Measurements from ENCODE around the gene TMEM63C. TPM values are rescaled to one million over a fixed set of nuclear protein-coding genes. Genes with fewer than 3 reads are reported as not detected.

Gene TMEM63C
- polyA plus RNA-seq, 1 donor from 2014 or later = 11.1 TPM

GRCh38 chr14:77155083-77155482 lies 26.5 kb upstream of the TMEM63C start:
- Histone ChIP-seq H3K36me3 (ENCODE audit: insufficient read depth, low read length) (no peaks in the 10 kb centered on the region), H3K27me3 (ENCODE audit: insufficient read depth, low read depth, low read length) (no peaks in the 10 kb centered on the region), H3K4me3 (ENCODE audit: low read length) (peak overlapping the region; percentile 42), H3K79me2 (replicated peaks; ENCODE audit: insufficient read depth, low read length) (no peaks in the 10 kb centered on the region), H3K4me2 (ENCODE audit: low read length) (no peak overlapping the region), H3F3A (ENCODE audit: insufficient read depth, low read length, poor library complexity, severe bottlenecking) (no peaks in the 10 kb centered on the region), H3K9me2 (ENCODE audit: insufficient read depth, low read length) (no peaks in the 10 kb centered on the region), H3K9me3 (ENCODE audit: low read length) (no peaks in the 10 kb centered on the region), H4K20me1 (ENCODE audit: insufficient read depth) (no peaks in the 10 kb centered on the region), H3K9ac (ENCODE audit: low read length) (peak overlapping the region; percentile 56), H3K27ac (ENCODE audit: low read length) (peak overlapping the region; percentile 88), H2AFZ (ENCODE audit: low read depth, low read length) (peak overlapping the region; percentile 34)
- TF ChIP-seq EP300 (conservative IDR thresholded peaks at IDR 0.05; ENCODE audit: poor library complexity, severe bottlenecking) (no peak), POLR2AphosphoS5 (IDR thresholded peaks at IDR 0.05) (no peak), EZH2 (IDR thresholded peaks at IDR 0.05; ENCODE audit: borderline replicate concordance, insufficient read depth, low read length, poor library complexity, severe bottlenecking) (no peak), SMC3 (conservative IDR thresholded peaks at IDR 0.05; ENCODE audit: poor library complexity) (no peak), MXI1 (conservative IDR thresholded peaks at IDR 0.05; ENCODE audit: poor library complexity, severe bottlenecking) (no peak), TAF1 (IDR thresholded peaks at IDR 0.05; ENCODE audit: low read depth) (no peak), CTCF (IDR thresholded peaks at IDR 0.05; ENCODE audit: poor library complexity, severe bottlenecking) (no peak), RAD21 (conservative IDR thresholded peaks at IDR 0.05) (no peak)
- TF ChIP-seq, protein P1, sequence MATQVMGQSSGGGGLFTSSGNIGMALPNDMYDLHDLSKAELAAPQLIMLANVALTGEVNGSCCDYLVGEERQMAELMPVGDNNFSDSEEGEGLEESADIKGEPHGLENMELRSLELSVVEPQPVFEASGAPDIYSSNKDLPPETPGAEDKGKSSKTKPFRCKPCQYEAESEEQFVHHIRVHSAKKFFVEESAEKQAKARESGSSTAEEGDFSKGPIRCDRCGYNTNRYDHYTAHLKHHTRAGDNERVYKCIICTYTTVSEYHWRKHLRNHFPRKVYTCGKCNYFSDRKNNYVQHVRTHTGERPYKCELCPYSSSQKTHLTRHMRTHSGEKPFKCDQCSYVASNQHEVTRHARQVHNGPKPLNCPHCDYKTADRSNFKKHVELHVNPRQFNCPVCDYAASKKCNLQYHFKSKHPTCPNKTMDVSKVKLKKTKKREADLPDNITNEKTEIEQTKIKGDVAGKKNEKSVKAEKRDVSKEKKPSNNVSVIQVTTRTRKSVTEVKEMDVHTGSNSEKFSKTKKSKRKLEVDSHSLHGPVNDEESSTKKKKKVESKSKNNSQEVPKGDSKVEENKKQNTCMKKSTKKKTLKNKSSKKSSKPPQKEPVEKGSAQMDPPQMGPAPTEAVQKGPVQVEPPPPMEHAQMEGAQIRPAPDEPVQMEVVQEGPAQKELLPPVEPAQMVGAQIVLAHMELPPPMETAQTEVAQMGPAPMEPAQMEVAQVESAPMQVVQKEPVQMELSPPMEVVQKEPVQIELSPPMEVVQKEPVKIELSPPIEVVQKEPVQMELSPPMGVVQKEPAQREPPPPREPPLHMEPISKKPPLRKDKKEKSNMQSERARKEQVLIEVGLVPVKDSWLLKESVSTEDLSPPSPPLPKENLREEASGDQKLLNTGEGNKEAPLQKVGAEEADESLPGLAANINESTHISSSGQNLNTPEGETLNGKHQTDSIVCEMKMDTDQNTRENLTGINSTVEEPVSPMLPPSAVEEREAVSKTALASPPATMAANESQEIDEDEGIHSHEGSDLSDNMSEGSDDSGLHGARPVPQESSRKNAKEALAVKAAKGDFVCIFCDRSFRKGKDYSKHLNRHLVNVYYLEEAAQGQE (IDR thresholded peaks at IDR 0.05; ENCODE audit: borderline replicate concordance) = no peak

DNA sequence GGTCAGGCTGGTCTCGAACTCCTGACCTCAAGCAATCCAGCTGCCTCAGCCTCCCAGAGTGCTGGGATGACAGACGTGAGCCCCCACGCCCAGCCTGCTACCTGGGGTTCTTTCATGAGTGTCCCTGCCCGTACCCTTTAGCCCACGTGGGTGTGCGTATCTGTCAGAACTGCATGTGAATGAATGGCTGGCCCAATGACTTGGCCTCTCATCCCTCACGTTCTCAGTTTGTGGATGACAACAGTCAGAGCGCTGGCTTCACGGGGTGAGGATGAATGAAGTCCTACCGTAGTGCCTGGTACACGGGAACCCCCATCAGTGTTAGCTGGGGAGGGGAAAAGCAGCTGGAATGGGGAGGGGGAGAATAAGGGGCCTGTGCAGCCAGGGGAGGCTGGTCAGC lies 23.9 kb upstream of the TMEM63C start:
- H2AFZ ChIP-seq (ENCODE audit: low read depth, low read length) = peak overlapping the region; percentile 85
- no peaks in the 10 kb centered on the region for H4K20me1 ChIP-seq (ENCODE audit: insufficient read depth)
- H3K9ac ChIP-seq (ENCODE audit: low read length) = peak overlapping the region; percentile 81
- H3K4me3 ChIP-seq (ENCODE audit: low read length) = peak overlapping the region; percentile 47
- H3K4me2 ChIP-seq (ENCODE audit: low read length) = no peak overlapping the region
- no peaks in the 10 kb centered on the region for H3K36me3 ChIP-seq (ENCODE audit: insufficient read depth, low read length)
- H3K79me2 ChIP-seq (replicated peaks; ENCODE audit: insufficient read depth, low read length) = no peaks in the 10 kb centered on the region
- H3K27me3 ChIP-seq (ENCODE audit: insufficient read depth, low read depth, low read length) = no peaks in the 10 kb centered on the region
- no peaks in the 10 kb centered on the region for H3K9me2 ChIP-seq (ENCODE audit: insufficient read depth, low read length)
- TF ChIP-seq EP300 (conservative IDR thresholded peaks at IDR 0.05; ENCODE audit: poor library complexity, severe bottlenecking) (no peak), EZH2 (IDR thresholded peaks at IDR 0.05; ENCODE audit: borderline replicate concordance, insufficient read depth, low read length, poor library complexity, severe bottlenecking) (no peak), TAF1 (IDR thresholded peaks at IDR 0.05; ENCODE audit: low read depth) (no peak), RAD21 (conservative IDR thresholded peaks at IDR 0.05) (no peak), CTCF (IDR thresholded peaks at IDR 0.05; ENCODE audit: poor library complexity, severe bottlenecking) (no peak), MXI1 (conservative IDR thresholded peaks at IDR 0.05; ENCODE audit: poor library complexity, severe bottlenecking) (no peak)
- TF ChIP-seq, protein P1 (IDR thresholded peaks at IDR 0.05; ENCODE audit: borderline replicate concordance) = no peak
- H3K9me3 ChIP-seq (ENCODE audit: low read length) = no peaks in the 10 kb centered on the region
- H3K27ac ChIP-seq (ENCODE audit: low read length) = peak overlapping the region; percentile 93
- H3F3A ChIP-seq (ENCODE audit: insufficient read depth, low read length, poor library complexity, severe bottlenecking) = no peaks in the 10 kb centered on the region

Data from neural cell (in vitro differentiated cells).